Astrocyte (in vitro differentiated cells and primary cell): ENCODE measurements around the gene VSX1. TPM values are rescaled to one million over a fixed set of nuclear protein-coding genes. Genes with fewer than 3 reads are reported as not detected.
A peak's percentile ranks its signal among the peaks of the same experiment; 100 is the strongest.

Experiments used
- DNase-seq: peaks from one replicate; pipeline ENCODE4 v3.0.0-alpha.2; 2010; ENCODE audit warnings: low read depth
- FAIRE-seq: peaks from 2 replicates; lab custom pipeline; 2011; peaks lifted over from hg19 to GRCh38; lab: Jason Lieb, UNC
- H2AFZ ChIP-seq: 2 replicates; pipeline ENCODE4 v1.6.0; 2012; ENCODE audit warnings: low read depth, low read length, inconsistent platforms
- H3K27ac ChIP-seq: 2 replicates; pipeline ENCODE4 v1.5.1; 2011; ENCODE audit warnings: low read depth, low read length, inconsistent platforms
- H3K27me3 ChIP-seq: 2 replicates; pipeline ENCODE4 v1.6.0; 2011; ENCODE audit warnings: low read length, inconsistent platforms; ENCODE audit not compliant: insufficient read depth
- H3K36me3 ChIP-seq: 2 replicates; pipeline ENCODE4 v1.5.1; 2011; ENCODE audit warnings: low read length, inconsistent platforms; ENCODE audit not compliant: insufficient read depth
- H3K4me1 ChIP-seq: 2 replicates; pipeline ENCODE4 v1.5.1; 2011; ENCODE audit warnings: low read length, inconsistent platforms; ENCODE audit not compliant: insufficient read depth
- H3K4me2 ChIP-seq: 2 replicates; pipeline ENCODE4 v1.6.0; 2012; ENCODE audit warnings: low read length, inconsistent platforms
- H3K4me3 ChIP-seq: 2 replicates; pipeline ENCODE4 v1.5.1; 2011; ENCODE audit warnings: low read depth, mild to moderate bottlenecking, low read length, inconsistent platforms; ENCODE audit not compliant: insufficient read depth
- H3K79me2 ChIP-seq: 2 replicates; pipeline ENCODE4 v1.6.0; 2012; ENCODE audit warnings: mild to moderate bottlenecking, low read length, inconsistent platforms; ENCODE audit not compliant: insufficient read depth
- H3K9ac ChIP-seq: 2 replicates; pipeline ENCODE4 v1.6.0; 2012; ENCODE audit warnings: mild to moderate bottlenecking, low read length, inconsistent platforms
- H3K9me3 ChIP-seq: 2 replicates; pipeline ENCODE4 v1.5.1; 2012; ENCODE audit warnings: low read depth, mild to moderate bottlenecking, low read length, inconsistent platforms; ENCODE audit not compliant: insufficient read depth
- H4K20me1 ChIP-seq: 2 replicates; pipeline ENCODE4 v1.6.0; 2012; ENCODE audit warnings: low read length, inconsistent platforms; ENCODE audit not compliant: insufficient read depth
- H3K27ac Mint-ChIP-seq: one replicate; pipeline ENCODE4 v1.8.0; 2021; ENCODE audit warnings: mild to moderate bottlenecking, mixed read lengths; ENCODE audit not compliant: unreplicated experiment
- H3K27me3 Mint-ChIP-seq: one replicate; pipeline ENCODE4 v1.8.0; 2021; ENCODE audit warnings: low read depth, mixed read lengths; ENCODE audit not compliant: unreplicated experiment
- H3K36me3 Mint-ChIP-seq: one replicate; pipeline ENCODE4 v1.8.0; 2021; ENCODE audit warnings: low read depth, mixed read lengths; ENCODE audit not compliant: unreplicated experiment
- H3K4me1 Mint-ChIP-seq: one replicate; pipeline ENCODE4 v1.8.0; 2021; ENCODE audit warnings: low read depth, mixed read lengths; ENCODE audit not compliant: unreplicated experiment
- H3K4me3 Mint-ChIP-seq: one replicate; pipeline ENCODE4 v1.8.0; 2021; ENCODE audit warnings: mild to moderate bottlenecking, moderate library complexity, mixed read lengths; ENCODE audit not compliant: unreplicated experiment
- H3K9me3 Mint-ChIP-seq: one replicate; pipeline ENCODE4 v1.8.0; 2021; ENCODE audit warnings: mild to moderate bottlenecking, mixed read lengths; ENCODE audit not compliant: unreplicated experiment
- CTCF ChIP-seq: IDR thresholded peaks from 2 replicates; pipeline ENCODE4 v1.5.1; 2011; ENCODE audit warnings: low read depth, mild to moderate bottlenecking, inconsistent platforms, low read length, moderate library complexity; ENCODE audit not compliant: insufficient read depth
- EZH2 ChIP-seq: IDR thresholded peaks from 2 replicates; pipeline ENCODE4 v1.6.1; 2012; ENCODE audit warnings: mild to moderate bottlenecking, low read length, inconsistent platforms; ENCODE audit not compliant: insufficient read depth
- total RNA-seq: library from RNA; stranded (reverse); gene quantifications from 2 replicates; pipeline ENCODE4 v1.2.1, GENCODE V29; 2021

Gene VSX1
- total RNA-seq, 1 donor from 2014 or later = not detected

GRCh38 chr20:25066386-25066785 lies 15.6 kb downstream of the VSX1 start:
- peaks cover 8% of the 10 kb centered on the region for H4K20me1 ChIP-seq
- H3K27ac ChIP-seq = no peak overlapping the region
- FAIRE-seq (no peak), DNase-seq (no peak)
- H3K4me1 ChIP-seq = no peaks in the 10 kb centered on the region
- no peak overlapping the region for H3K4me2 ChIP-seq
- peaks cover 77% of the 10 kb centered on the region for H3K27me3 Mint-ChIP-seq
- H3K27ac Mint-ChIP-seq = no peak overlapping the region
- no peaks in the 10 kb centered on the region for H3K36me3 ChIP-seq
- no peak overlapping the region for H3K4me3 Mint-ChIP-seq
- H3K9me3 Mint-ChIP-seq = peaks cover 3% of the 10 kb centered on the region
- no peaks in the 10 kb centered on the region for H3K79me2 ChIP-seq
- no peak overlapping the region for H3K9ac ChIP-seq
- TF ChIP-seq CTCF = no peak
- no peak for TF ChIP-seq EZH2
- no peaks in the 10 kb centered on the region for H3K36me3 Mint-ChIP-seq
- no peaks in the 10 kb centered on the region for H3K9me3 ChIP-seq
- H3K4me1 Mint-ChIP-seq = no peaks in the 10 kb centered on the region
- H3K27me3 ChIP-seq = peaks cover 62% of the 10 kb centered on the region
- H2AFZ ChIP-seq = no peak overlapping the region
- H3K4me3 ChIP-seq = no peak overlapping the region

- H3K4me3 ChIP-seq = no peak overlapping the region
- FAIRE-seq = no peak
Observed at GRCh38 chr20:25065625-25066338, 16.2 kb downstream of the VSX1 start.

More at GRCh38 chr20:25065625-25066338, 16.2 kb downstream of the VSX1 start:
- Histone ChIP-seq H3K4me2 (no peak overlapping the region), H2AFZ (no peak overlapping the region), H3K9ac (no peak overlapping the region), H3K27ac (no peak overlapping the region), H3K9me3 (no peaks in the 10 kb centered on the region), H3K36me3 (no peaks in the 10 kb centered on the region), H3K27me3 (peaks cover 61% of the 10 kb centered on the region), H3K79me2 (no peaks in the 10 kb centered on the region), H3K4me1 (no peaks in the 10 kb centered on the region), H4K20me1 (peaks cover 8% of the 10 kb centered on the region)
- Mint-ChIP-seq H3K36me3 (no peaks in the 10 kb centered on the region), H3K9me3 (peaks cover 6% of the 10 kb centered on the region), H3K4me1 (no peaks in the 10 kb centered on the region), H3K27ac (no peak overlapping the region), H3K27me3 (peaks cover 77% of the 10 kb centered on the region), H3K4me3 (no peak overlapping the region)
- peak; percentile 32 for DNase-seq
- peak; percentile 78 for TF ChIP-seq CTCF
- TF ChIP-seq EZH2 = no peak
